Epithelial cell of proximal tubule (primary cell): ENCODE results near the gene RPS6KA2. TPM values are rescaled to one million over a fixed set of nuclear protein-coding genes. Genes with fewer than 3 reads are reported as not detected.

Experiments
- DNase-seq: peaks from one replicate; pipeline ENCODE4 v3.0.0-alpha.2; 2011; ENCODE audit warnings: low read depth
- H3K4me3 ChIP-seq: 2 replicates; pipeline ENCODE4 v1.5.1; 2011; ENCODE audit warnings: low read depth, mild to moderate bottlenecking, low read length
- total RNA-seq: library from RNA; depleted of rRNA; stranded (reverse); fragments of >200 nt; gene quantifications from 2 replicates; pipeline ENCODE4 v1.2.3, GENCODE V29; 2015
- TF ChIP-seq, protein P1 (sequence below): conservative IDR thresholded peaks from 2 replicates; pipeline ENCODE4 v1.5.1; 2012; ENCODE audit warnings: low read depth, mild to moderate bottlenecking, low read length

The RPS6KA2 gene
- total RNA-seq, 1 donor from 2014 or later = 20.8 TPM

DNA sequence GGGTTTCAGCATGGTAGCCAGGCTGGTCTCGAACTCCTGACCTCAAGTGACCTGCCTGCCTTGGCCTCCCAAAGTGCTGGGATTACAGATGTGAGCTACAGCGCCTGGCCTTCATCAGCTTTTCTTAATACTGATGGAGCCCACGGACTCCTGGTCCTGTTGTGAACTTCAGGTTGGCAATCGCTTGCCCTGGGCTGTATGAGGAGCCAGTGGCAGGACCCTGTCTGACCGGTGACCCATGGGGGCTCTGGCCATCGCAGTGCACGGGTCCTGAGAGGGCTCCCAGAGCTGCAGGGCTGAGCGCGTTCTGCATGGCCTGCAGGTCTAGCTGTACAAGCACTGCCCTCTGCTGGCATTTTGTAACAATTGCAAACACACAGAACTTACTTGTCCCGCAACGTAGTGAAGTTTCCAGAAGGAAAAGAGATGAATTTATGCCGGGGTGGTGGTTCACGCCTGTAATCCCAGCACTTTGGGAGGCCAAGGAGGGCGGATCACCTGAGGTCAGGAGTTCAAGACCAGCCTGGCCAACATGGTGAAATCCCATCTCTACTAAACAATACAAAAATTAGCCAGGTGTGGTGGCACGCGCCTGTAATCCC lies 226.3 kb downstream of the RPS6KA2 start:
- TF ChIP-seq, protein P1, sequence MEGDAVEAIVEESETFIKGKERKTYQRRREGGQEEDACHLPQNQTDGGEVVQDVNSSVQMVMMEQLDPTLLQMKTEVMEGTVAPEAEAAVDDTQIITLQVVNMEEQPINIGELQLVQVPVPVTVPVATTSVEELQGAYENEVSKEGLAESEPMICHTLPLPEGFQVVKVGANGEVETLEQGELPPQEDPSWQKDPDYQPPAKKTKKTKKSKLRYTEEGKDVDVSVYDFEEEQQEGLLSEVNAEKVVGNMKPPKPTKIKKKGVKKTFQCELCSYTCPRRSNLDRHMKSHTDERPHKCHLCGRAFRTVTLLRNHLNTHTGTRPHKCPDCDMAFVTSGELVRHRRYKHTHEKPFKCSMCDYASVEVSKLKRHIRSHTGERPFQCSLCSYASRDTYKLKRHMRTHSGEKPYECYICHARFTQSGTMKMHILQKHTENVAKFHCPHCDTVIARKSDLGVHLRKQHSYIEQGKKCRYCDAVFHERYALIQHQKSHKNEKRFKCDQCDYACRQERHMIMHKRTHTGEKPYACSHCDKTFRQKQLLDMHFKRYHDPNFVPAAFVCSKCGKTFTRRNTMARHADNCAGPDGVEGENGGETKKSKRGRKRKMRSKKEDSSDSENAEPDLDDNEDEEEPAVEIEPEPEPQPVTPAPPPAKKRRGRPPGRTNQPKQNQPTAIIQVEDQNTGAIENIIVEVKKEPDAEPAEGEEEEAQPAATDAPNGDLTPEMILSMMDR = peak; percentile 72
- peak; percentile 30 for DNase-seq
- H3K4me3 ChIP-seq = peak overlapping the region; percentile 10

DNA sequence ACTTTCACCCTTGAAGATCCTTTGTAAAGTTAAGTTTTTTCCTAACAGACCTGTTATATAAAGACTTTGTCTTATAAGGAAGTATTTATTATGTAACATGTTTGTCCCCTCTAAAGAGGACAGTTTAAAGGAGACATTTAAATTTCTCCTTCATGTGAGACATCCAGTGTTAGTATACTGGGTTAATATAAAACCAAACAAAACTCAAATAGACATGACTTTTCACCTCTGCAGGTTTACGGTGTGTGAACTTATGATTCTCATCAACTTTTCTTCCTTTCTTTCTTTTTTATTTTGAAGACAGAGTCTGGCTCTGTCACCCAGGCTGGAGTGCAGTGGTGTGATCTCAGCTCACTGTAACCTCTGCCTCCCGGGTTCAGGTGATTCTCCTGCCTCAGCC lies 226.9 kb downstream of the RPS6KA2 start:
- TF ChIP-seq, protein P1 = no peak
- DNase-seq = no peak
- H3K4me3 ChIP-seq = no peak overlapping the region

DNA sequence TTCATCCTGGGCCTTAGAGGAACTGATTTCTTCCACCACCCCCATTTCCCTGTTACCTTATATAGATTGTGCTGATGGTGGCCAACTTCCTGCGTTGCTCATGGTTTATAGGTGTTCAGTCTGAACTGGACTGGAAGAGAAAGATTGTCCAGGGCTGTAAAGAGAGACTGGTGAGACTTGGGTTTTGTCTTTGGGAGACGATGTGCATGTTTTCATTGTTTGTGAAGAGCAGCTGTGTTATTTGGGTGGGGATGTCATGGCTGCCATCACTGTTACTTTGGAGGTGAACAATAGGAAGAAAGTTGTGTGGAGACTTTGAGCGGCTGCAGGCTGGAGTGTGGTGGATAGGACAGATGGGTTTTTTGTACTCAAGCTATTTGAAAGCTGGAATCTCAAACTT lies 228.7 kb downstream of the RPS6KA2 start:
- TF ChIP-seq, protein P1 = no peak
- H3K4me3 ChIP-seq = no peak overlapping the region
- DNase-seq = no peak

DNA sequence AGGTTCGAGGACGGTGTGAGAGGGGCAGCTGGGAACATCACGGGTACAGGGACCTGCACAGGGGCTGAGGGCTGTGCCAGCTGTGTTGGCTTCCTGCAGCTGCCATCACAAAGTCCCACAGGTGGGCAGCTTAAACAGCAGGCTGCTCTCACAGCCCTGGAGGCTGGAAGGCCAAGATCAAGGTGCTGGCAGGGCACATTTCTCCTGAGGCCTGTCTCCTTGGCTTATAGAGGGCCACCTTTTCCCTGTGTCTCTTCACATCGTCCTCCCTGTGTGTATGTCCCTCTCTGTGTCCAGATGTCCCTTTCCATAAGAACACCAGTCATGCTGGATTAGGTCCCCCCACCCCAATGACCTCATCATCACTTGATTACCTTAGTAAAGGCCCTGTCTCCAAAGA lies 229.2 kb downstream of the RPS6KA2 start:
- H3K4me3 ChIP-seq = no peak overlapping the region
- TF ChIP-seq, protein P1 = no peak
- no peak for DNase-seq

DNA sequence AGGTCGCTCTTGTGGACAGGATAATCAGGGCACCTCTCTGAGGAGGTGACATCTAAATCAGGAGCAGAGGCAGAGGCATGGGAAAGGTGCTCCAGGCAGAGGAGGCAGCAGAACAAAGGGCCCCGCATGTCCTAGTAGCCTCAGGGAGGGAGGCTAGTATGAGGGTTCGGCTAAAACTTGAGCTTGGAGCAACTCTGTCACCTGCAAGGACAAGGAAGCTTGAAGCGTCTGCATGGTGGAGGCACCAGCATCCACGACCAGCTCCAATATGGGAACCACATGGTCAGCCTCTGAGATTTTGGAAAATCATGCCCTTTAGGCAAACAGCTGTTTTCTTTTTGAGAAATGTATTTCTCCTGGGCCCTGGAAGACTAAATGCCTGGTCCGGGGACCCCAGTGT lies 231.3 kb downstream of the RPS6KA2 start:
- H3K4me3 ChIP-seq = no peak overlapping the region
- DNase-seq = no peak
- TF ChIP-seq, protein P1 = no peak

DNA sequence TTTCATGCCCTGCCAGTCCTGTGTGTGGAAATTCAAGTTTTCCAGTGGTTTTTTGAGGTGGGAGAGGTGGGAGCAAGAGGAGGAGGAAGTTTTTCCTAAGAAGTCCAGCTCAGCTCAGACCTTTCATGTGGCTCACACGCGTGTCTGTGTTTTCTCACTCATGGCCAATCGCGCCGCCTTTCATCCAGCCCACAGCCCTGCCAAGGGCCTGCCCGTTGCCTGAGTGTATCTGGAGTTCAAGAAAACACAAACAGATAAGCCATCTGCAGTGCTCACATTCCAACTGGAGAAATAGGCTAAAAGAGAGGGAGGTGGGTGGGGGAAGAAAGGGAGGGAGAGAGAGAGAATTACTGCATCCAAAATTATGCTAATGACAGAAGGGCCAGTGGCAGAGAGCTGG lies 231.7 kb downstream of the RPS6KA2 start:
- TF ChIP-seq, protein P1 = no peak
- no peak overlapping the region for H3K4me3 ChIP-seq
- DNase-seq = no peak
